DND-41 (cell line): ENCODE data around the gene CSRP1.

Experiments
- EZH2 ChIP-seq: IDR thresholded peaks from 3 replicates; pipeline ENCODE4 v1.6.1; 2012; ENCODE audit warnings: borderline replicate concordance, low read depth, mild to moderate bottlenecking, moderate library complexity, low read length, inconsistent platforms; ENCODE audit not compliant: severe bottlenecking
- TF ChIP-seq, protein P1 (sequence below): IDR thresholded peaks from 2 replicates; pipeline ENCODE4 v1.5.1; 2012; ENCODE audit warnings: borderline replicate concordance, low read length, moderate library complexity, mild to moderate bottlenecking; ENCODE audit not compliant: poor library complexity, severe bottlenecking; ENCODE audit errors: extremely low read depth

- TF ChIP-seq, protein P1, sequence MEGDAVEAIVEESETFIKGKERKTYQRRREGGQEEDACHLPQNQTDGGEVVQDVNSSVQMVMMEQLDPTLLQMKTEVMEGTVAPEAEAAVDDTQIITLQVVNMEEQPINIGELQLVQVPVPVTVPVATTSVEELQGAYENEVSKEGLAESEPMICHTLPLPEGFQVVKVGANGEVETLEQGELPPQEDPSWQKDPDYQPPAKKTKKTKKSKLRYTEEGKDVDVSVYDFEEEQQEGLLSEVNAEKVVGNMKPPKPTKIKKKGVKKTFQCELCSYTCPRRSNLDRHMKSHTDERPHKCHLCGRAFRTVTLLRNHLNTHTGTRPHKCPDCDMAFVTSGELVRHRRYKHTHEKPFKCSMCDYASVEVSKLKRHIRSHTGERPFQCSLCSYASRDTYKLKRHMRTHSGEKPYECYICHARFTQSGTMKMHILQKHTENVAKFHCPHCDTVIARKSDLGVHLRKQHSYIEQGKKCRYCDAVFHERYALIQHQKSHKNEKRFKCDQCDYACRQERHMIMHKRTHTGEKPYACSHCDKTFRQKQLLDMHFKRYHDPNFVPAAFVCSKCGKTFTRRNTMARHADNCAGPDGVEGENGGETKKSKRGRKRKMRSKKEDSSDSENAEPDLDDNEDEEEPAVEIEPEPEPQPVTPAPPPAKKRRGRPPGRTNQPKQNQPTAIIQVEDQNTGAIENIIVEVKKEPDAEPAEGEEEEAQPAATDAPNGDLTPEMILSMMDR, result no peak
- no peak for TF ChIP-seq EZH2
Measured at GRCh38 chr1:201510734-201511133, 3.8 kb upstream of the CSRP1 start.
